ENCODE measurements around the gene GPR156.

DNA sequence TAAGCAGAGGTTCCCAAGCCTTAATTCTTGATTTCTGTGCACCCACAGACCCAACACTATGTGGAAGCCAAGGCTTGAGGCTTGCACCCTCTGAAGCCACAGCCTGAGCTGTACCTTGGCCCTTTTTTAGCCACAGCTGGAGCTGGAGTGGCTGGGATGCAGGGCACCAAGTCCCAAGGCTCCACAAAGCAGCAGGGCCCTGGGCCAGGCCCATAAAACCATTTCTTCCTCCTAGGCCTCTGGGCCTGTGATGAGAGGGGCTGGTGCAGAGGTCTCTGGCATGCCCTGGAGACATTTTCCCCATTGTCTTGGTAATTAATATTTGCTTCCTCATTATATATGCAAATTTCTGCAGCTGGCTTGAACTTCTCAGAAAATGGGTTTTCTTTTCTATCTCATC lies 129.9 kb downstream of the GPR156 start:
- TF ChIP-seq, protein P1, sequence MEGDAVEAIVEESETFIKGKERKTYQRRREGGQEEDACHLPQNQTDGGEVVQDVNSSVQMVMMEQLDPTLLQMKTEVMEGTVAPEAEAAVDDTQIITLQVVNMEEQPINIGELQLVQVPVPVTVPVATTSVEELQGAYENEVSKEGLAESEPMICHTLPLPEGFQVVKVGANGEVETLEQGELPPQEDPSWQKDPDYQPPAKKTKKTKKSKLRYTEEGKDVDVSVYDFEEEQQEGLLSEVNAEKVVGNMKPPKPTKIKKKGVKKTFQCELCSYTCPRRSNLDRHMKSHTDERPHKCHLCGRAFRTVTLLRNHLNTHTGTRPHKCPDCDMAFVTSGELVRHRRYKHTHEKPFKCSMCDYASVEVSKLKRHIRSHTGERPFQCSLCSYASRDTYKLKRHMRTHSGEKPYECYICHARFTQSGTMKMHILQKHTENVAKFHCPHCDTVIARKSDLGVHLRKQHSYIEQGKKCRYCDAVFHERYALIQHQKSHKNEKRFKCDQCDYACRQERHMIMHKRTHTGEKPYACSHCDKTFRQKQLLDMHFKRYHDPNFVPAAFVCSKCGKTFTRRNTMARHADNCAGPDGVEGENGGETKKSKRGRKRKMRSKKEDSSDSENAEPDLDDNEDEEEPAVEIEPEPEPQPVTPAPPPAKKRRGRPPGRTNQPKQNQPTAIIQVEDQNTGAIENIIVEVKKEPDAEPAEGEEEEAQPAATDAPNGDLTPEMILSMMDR (conservative IDR thresholded peaks at IDR 0.05): no peak
- no peak for TF ChIP-seq EZH2 (IDR thresholded peaks at IDR 0.05; ENCODE audit: low read depth)

Measured in PC-9 (cell line).